Right lobe of liver (tissue), 4 donors: ENCODE measurements around the gene TPRN.

ENCODE experiments used
- POLR2A ChIP-seq: fragments of 450-650 bp; IDR thresholded peaks from one replicate; pipeline ENCODE4 v1.6.1; 2017; ENCODE audit warnings: antibody characterized with exemption, mild to moderate bottlenecking
- TF ChIP-seq, protein P1 (sequence below), 4 donors: fragments of 200-600 bp in 3 of 4; fragments of 450-650 bp in 1 of 4; IDR thresholded peaks; one replicate each; pipeline versions ENCODE4 v1.5.1 to v1.8.0; 2016 to 2022; ENCODE audit warnings: antibody characterized with exemption in 4 of 4, mild to moderate bottlenecking in 2 of 4
- donor health status: DM: no; HTN: no; CAD: no.
- donor health status: DM: no; HTN: no; CAD: no.
- donor health status: DM: no; HTN: yes; CAD: no.

DNA sequence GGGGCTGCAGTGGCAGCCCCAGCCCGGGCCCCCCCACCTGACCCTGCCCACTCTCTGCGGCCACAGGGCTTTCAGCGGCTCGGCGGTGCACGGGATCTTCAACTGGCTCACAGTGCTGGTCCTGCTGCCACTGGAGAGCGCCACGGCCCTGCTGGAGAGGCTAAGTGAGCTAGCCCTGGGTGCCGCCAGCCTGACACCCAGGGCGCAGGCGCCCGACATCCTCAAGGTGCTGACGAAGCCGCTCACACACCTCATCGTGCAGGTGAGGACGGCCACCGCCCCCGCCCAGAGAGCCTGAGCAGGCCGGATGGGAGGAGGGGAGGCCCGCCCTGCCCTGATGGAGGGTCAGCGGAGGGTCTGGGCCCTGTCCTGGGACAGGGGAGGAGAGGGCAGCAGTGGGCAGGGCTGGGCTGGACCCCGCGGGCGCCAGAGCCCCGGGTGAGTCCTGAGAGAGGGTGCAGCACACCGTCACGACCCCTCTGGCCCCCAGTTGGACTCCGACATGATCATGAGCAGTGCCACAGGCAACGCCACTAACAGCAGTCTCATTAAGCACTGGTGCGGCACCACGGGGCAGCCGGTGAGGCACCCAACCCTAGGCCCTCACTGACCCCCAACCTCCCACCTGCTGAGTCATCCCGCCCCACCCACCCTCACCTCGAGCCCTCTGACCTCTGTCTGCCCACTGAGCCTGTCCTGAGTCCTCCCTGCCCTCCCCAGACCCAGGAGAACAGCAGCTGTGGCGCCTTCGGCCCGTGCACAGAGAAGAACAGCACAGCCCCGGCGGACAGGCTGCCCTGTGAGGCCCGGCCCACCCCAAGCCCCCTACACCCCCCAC, 32.8 kb upstream of the TPRN start:
- TF ChIP-seq, protein P1, sequence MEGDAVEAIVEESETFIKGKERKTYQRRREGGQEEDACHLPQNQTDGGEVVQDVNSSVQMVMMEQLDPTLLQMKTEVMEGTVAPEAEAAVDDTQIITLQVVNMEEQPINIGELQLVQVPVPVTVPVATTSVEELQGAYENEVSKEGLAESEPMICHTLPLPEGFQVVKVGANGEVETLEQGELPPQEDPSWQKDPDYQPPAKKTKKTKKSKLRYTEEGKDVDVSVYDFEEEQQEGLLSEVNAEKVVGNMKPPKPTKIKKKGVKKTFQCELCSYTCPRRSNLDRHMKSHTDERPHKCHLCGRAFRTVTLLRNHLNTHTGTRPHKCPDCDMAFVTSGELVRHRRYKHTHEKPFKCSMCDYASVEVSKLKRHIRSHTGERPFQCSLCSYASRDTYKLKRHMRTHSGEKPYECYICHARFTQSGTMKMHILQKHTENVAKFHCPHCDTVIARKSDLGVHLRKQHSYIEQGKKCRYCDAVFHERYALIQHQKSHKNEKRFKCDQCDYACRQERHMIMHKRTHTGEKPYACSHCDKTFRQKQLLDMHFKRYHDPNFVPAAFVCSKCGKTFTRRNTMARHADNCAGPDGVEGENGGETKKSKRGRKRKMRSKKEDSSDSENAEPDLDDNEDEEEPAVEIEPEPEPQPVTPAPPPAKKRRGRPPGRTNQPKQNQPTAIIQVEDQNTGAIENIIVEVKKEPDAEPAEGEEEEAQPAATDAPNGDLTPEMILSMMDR (IDR thresholded peaks at IDR 0.05) = no peak
- TF ChIP-seq POLR2A = no peak
